Cortex of kidney (tissue), 1 donor: ENCODE data around the gene CBR1.

Source experiments
- DNase-seq: peaks from one replicate; lab custom pipeline; 2025; lab: John Stamatoyannopoulos, UW

The CBR1 gene

DNA sequence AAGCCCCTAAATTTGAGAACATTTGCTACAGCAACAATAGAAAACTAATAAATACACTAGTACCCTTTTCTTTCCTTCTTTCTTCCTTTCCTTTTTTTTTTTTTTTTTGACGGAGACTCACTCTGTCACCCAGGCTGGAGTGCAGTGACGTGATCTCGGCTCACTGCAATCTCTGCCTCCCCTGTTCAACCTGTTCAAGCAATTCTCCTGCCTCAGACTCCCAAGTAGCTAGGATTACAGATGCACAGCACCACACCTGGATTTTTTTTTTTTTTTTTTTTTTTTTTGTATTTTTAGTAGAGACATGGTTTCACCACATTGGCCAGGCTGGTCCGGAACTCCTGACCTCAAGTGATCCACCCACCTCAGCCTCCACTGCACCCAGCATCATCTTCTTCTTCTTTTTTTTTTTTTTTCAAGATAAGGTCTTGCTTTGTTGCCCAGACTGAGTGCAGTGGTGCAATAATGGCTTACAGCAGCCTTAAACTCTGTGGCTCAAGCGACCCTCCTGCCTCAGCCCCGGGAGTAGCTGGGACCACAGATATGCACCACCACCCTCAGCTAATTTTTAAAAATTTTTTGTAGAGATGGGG is 45.4 kb downstream of the CBR1 start:
- DNase-seq: no peak

GRCh38 chr21:36117286-36117741 is 47.5 kb downstream of the CBR1 start:
- DNase-seq: no peak

GRCh38 chr21:36120304-36120888 is 50.6 kb downstream of the CBR1 start:
- DNase-seq: no peak
